Fibroblast of skin of left quadriceps (primary cell): Measurements from ENCODE around the gene UGT1A9.

Source experiments
- DNase-seq, 2 experiments: peaks; one replicate each; pipeline ENCODE4 v3.0.0-alpha.2; 2013; ENCODE audit warnings: low read depth in 2 of 2

UGT1A9 gene

GRCh38 chr2:233758849-233759248, 87.2 kb downstream of the UGT1A9 start:
- DNase-seq = no peak

GRCh38 chr2:233760043-233760442, 88.3 kb downstream of the UGT1A9 start, which contains the start of gene UGT1A1:
UGT1A1 (plus strand) TSS chr2:233760270; CDS start chr2:233760288, 18 bp downstream.
- DNase-seq = no peak

- DNase-seq = no peak
Measured at GRCh38 chr2:233761040-233761769, 89.5 kb downstream of the UGT1A9 start.

- no peak for DNase-seq
Measured at GRCh38 chr2:233764264-233764663, 92.6 kb downstream of the UGT1A9 start.

- DNase-seq = no peak
Measured at GRCh38 chr2:233764761-233765160, 93.1 kb downstream of the UGT1A9 start.

- DNase-seq = no peak
Measured at GRCh38 chr2:233766416-233766815, 94.7 kb downstream of the UGT1A9 start.

GRCh38 chr2:233768076-233768475, 96.4 kb downstream of the UGT1A9 start:
- no peak for DNase-seq

- DNase-seq = no peak
Measured at GRCh38 chr2:233769260-233769659, 97.6 kb downstream of the UGT1A9 start.

GRCh38 chr2:233772153-233772552, 100.5 kb downstream of the UGT1A9 start:
- no peak for DNase-seq

GRCh38 chr2:233772583-233772982, 100.9 kb downstream of the UGT1A9 start:
- no peak for DNase-seq

GRCh38 chr2:233773854-233774253, 102.2 kb downstream of the UGT1A9 start:
- DNase-seq = no peak

- DNase-seq = no peak
Measured at GRCh38 chr2:233775414-233775813, 103.7 kb downstream of the UGT1A9 start.

GRCh38 chr2:233778030-233778429, 106.3 kb downstream of the UGT1A9 start, which contains the start of gene MROH2A:
MROH2A (plus strand) TSS chr2:233778330; CDS start chr2:233779359, 1,029 bp downstream.
- DNase-seq = no peak

GRCh38 chr2:233779722-233780121, 108.0 kb downstream of the UGT1A9 start:
- no peak for DNase-seq

- DNase-seq = no peak
Measured at GRCh38 chr2:233780771-233781170, 109.1 kb downstream of the UGT1A9 start.

- DNase-seq = no peak
Measured at GRCh38 chr2:233789554-233789953, 117.9 kb downstream of the UGT1A9 start.

GRCh38 chr2:233791151-233791882, 119.6 kb downstream of the UGT1A9 start:
- no peak for DNase-seq

GRCh38 chr2:233791883-233792329, 120.2 kb downstream of the UGT1A9 start:
- no peak for DNase-seq

GRCh38 chr2:233792720-233793119, 121.0 kb downstream of the UGT1A9 start:
- no peak for DNase-seq

GRCh38 chr2:233793465-233794127, 121.9 kb downstream of the UGT1A9 start:
- DNase-seq = no peak

GRCh38 chr2:233794128-233794658, 122.5 kb downstream of the UGT1A9 start:
- no peak for DNase-seq

- no peak for DNase-seq
Measured at GRCh38 chr2:233795735-233796171, 124.1 kb downstream of the UGT1A9 start.
